DOHH2 (cell line): Measurements from ENCODE around the gene PDE8B.

Experiments used
- H3F3A ChIP-seq: fragments of 200-600 bp; sonication (generic), shearing (Covaris generic); 2 replicates; pipeline ENCODE4 v1.6.0; 2016; ENCODE audit warnings: antibody characterized with exemption, mild to moderate bottlenecking; ENCODE audit not compliant: control insufficient read depth, insufficient read depth
- H3K27ac ChIP-seq: fragments of 200-600 bp; sonication (generic); 2 replicates; pipeline ENCODE4 v1.5.1; 2014; ENCODE audit warnings: low read depth, mild to moderate bottlenecking, low read length, moderate library complexity
- H3K27me3 ChIP-seq: fragments of 200-600 bp; sonication (generic); 2 replicates; pipeline ENCODE4 v1.6.1; 2014; ENCODE audit warnings: mild to moderate bottlenecking, low read length, mixed read lengths; ENCODE audit not compliant: control insufficient read depth
- H3K36me3 ChIP-seq: fragments of 200-600 bp; sonication (generic); 2 replicates; pipeline ENCODE4 v1.6.1; 2014; ENCODE audit warnings: mild to moderate bottlenecking, low read length, moderate library complexity, mixed read lengths; ENCODE audit not compliant: control insufficient read depth
- H3K4me1 ChIP-seq: fragments of 200-600 bp; sonication (generic); 2 replicates; pipeline ENCODE4 v1.6.1; 2014; ENCODE audit warnings: mild to moderate bottlenecking, low read length, mixed read lengths; ENCODE audit not compliant: control insufficient read depth
- H3K4me2 ChIP-seq: fragments of 200-600 bp; sonication (generic); 2 replicates; pipeline ENCODE4 v1.6.0; 2014; ENCODE audit warnings: mild to moderate bottlenecking, low read length, moderate library complexity
- H3K4me3 ChIP-seq: fragments of 200-600 bp; sonication (generic); 2 replicates; pipeline ENCODE4 v1.5.1; 2014; ENCODE audit warnings: mild to moderate bottlenecking, low read length, mixed read lengths
- H3K79me2 ChIP-seq: fragments of 200-600 bp; sonication (generic); 2 replicates; pipeline ENCODE4 v1.6.1; 2014; ENCODE audit warnings: mild to moderate bottlenecking, low read length, mixed read lengths; ENCODE audit not compliant: control insufficient read depth
- H3K9me2 ChIP-seq: fragments of 200-600 bp; sonication (generic); replicated peaks from 2 replicates; pipeline ENCODE4 v1.6.1; 2014; ENCODE audit warnings: mild to moderate bottlenecking, low read length, mixed read lengths; ENCODE audit not compliant: control insufficient read depth
- H3K9me3 ChIP-seq: fragments of 200-600 bp; sonication (generic); 2 replicates; pipeline ENCODE4 v1.6.1; 2014; ENCODE audit warnings: antibody characterized with exemption, low read length, mixed read lengths; ENCODE audit not compliant: control insufficient read depth, insufficient read depth
- H4K20me1 ChIP-seq: fragments of 200-600 bp; sonication (generic); 2 replicates; pipeline ENCODE4 v1.6.0; 2014; ENCODE audit warnings: low read depth, mild to moderate bottlenecking, antibody characterized with exemption, low read length, moderate library complexity; ENCODE audit not compliant: control insufficient read depth, insufficient read depth
- EZH2phosphoT487 ChIP-seq: fragments of 200-600 bp; sonication (generic); IDR thresholded peaks from 2 replicates; pipeline ENCODE4 v1.6.1; 2017; ENCODE audit warnings: borderline replicate concordance, mild to moderate bottlenecking, antibody characterized with exemption, low read length, moderate library complexity, mixed read lengths
- TF ChIP-seq, protein P1 (sequence below): fragments of 200-600 bp; sonication (generic); IDR thresholded peaks from one replicate; pipeline ENCODE4 v1.5.1; 2014; ENCODE audit warnings: antibody characterized with exemption, mild to moderate bottlenecking, low read depth, low read length; ENCODE audit not compliant: poor library complexity, severe bottlenecking

PDE8B gene

DNA sequence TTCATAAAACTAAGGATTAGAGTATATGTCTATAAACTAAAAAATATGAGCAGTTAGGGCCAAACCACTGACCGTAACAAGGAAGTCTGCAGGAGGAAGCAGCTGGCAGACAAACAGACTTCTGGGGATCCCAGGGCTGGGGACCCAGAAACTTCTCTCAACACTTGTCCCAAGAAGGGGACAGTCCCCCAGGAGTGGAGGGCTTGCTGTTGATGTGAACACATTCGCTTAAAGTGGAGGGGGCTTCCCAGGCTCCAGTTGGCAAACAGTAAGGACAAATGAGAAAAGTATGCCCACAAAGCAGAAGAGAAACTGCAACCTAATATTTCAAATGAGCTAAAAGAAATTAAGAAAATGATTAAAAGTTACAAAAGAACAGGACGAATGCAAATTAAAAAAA lies 83.7 kb downstream of the PDE8B start:
- no peaks in the 10 kb centered on the region for H3K27me3 ChIP-seq
- no peaks in the 10 kb centered on the region for H3K79me2 ChIP-seq
- no peaks in the 10 kb centered on the region for H3K36me3 ChIP-seq
- no peaks in the 10 kb centered on the region for H3K9me3 ChIP-seq
- no peak for TF ChIP-seq EZH2phosphoT487
- TF ChIP-seq, protein P1, sequence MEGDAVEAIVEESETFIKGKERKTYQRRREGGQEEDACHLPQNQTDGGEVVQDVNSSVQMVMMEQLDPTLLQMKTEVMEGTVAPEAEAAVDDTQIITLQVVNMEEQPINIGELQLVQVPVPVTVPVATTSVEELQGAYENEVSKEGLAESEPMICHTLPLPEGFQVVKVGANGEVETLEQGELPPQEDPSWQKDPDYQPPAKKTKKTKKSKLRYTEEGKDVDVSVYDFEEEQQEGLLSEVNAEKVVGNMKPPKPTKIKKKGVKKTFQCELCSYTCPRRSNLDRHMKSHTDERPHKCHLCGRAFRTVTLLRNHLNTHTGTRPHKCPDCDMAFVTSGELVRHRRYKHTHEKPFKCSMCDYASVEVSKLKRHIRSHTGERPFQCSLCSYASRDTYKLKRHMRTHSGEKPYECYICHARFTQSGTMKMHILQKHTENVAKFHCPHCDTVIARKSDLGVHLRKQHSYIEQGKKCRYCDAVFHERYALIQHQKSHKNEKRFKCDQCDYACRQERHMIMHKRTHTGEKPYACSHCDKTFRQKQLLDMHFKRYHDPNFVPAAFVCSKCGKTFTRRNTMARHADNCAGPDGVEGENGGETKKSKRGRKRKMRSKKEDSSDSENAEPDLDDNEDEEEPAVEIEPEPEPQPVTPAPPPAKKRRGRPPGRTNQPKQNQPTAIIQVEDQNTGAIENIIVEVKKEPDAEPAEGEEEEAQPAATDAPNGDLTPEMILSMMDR = no peak
- H3K9me2 ChIP-seq = no peaks in the 10 kb centered on the region
- H3K4me1 ChIP-seq = peaks cover 26% of the 10 kb centered on the region
- H3K4me2 ChIP-seq = peak overlapping the region; percentile 63
- H3K4me3 ChIP-seq = peak overlapping the region; percentile 41
- no peaks in the 10 kb centered on the region for H4K20me1 ChIP-seq
- H3F3A ChIP-seq = no peaks in the 10 kb centered on the region
- peak overlapping the region; percentile 27 for H3K27ac ChIP-seq

DNA sequence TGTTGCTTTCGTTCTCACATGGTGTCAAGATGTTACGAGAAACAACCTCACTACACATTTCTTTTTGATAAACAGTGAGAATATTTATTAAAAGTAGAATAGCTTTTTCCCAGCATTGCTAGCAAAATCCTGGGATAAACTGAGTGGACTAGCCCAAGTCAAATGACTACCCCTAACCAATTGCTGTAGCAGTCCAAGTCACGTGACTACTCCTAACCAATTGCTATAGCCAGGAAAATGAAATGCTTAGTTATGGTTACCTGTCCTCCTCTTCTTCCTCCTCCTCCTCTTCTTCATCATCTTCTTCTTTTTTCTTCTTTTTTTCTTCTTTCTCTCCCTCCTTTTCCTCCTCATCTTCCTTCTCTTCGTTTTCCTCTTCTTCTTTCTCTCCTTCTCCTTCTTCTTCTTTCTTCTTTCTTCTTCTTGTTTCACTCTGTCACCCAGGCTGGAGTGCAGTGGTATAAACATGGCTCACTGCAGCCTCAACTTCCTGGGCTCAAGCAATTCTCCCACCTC lies 85.4 kb downstream of the PDE8B start:
- no peaks in the 10 kb centered on the region for H3K27me3 ChIP-seq
- no peak overlapping the region for H3K27ac ChIP-seq
- H3K9me3 ChIP-seq = no peaks in the 10 kb centered on the region
- H4K20me1 ChIP-seq = no peaks in the 10 kb centered on the region
- H3K4me1 ChIP-seq = peaks cover 26% of the 10 kb centered on the region
- H3K4me3 ChIP-seq = no peak overlapping the region
- H3F3A ChIP-seq = no peaks in the 10 kb centered on the region
- no peak for TF ChIP-seq EZH2phosphoT487
- TF ChIP-seq, protein P1 = no peak
- H3K79me2 ChIP-seq = no peaks in the 10 kb centered on the region
- no peaks in the 10 kb centered on the region for H3K9me2 ChIP-seq
- no peak overlapping the region for H3K4me2 ChIP-seq
- H3K36me3 ChIP-seq = no peaks in the 10 kb centered on the region

DNA sequence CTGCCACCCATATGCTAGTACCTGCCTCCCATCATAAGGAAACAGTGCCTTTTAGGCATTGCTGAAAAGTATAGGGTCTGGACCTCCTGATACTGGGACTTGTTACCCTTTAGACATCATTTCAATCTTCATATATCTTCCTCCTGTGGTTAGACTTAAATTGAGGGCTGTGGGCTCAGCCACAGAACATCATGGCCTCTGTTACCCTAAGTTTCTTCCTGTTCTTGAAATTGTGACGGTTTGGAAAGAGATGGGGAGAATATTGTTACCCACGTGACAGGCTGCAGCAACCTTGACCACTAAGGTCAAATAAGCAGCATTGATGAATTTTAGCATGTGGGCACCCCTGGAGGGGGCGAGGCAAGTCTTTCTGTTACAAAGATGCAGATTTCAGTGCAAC lies 87.7 kb downstream of the PDE8B start:
- Histone ChIP-seq H3K9me3 (no peaks in the 10 kb centered on the region), H3K27ac (no peak overlapping the region), H4K20me1 (no peaks in the 10 kb centered on the region), H3K4me2 (no peak overlapping the region), H3K9me2 (no peaks in the 10 kb centered on the region), H3F3A (no peaks in the 10 kb centered on the region), H3K79me2 (no peaks in the 10 kb centered on the region), H3K27me3 (no peaks in the 10 kb centered on the region), H3K36me3 (no peaks in the 10 kb centered on the region), H3K4me3 (no peak overlapping the region), H3K4me1 (peaks cover 26% of the 10 kb centered on the region)
- no peak for TF ChIP-seq EZH2phosphoT487
- TF ChIP-seq, protein P1 = no peak
